Neural cell (in vitro differentiated cells): Measurements from ENCODE around the gene PC.

Source experiments
- CTCF ChIP-seq: fragments of 450-650 bp; IDR thresholded peaks from 2 replicates; pipeline ENCODE4 v1.5.1; 2014; ENCODE audit warnings: antibody characterized with exemption, mild to moderate bottlenecking, moderate library complexity; ENCODE audit not compliant: poor library complexity, severe bottlenecking
- MXI1 ChIP-seq: fragments of 450-650 bp; conservative IDR thresholded peaks from 2 replicates; pipeline ENCODE4 v1.6.1; 2014; ENCODE audit warnings: antibody characterized with exemption, mild to moderate bottlenecking; ENCODE audit not compliant: poor library complexity, severe bottlenecking
- POLR2AphosphoS5 ChIP-seq: IDR thresholded peaks from 2 replicates; pipeline ENCODE4 v1.6.1; 2012
- REST ChIP-seq: IDR thresholded peaks from 2 replicates; pipeline ENCODE4 v1.6.1; 2012; ENCODE audit warnings: borderline replicate concordance
- SMC3 ChIP-seq: fragments of 450-650 bp; conservative IDR thresholded peaks from 2 replicates; pipeline ENCODE4 v1.6.1; 2014; ENCODE audit warnings: antibody characterized with exemption, mild to moderate bottlenecking, moderate library complexity; ENCODE audit not compliant: poor library complexity
- TAF1 ChIP-seq: IDR thresholded peaks from 2 replicates; pipeline ENCODE4 v1.6.1; 2012; ENCODE audit warnings: low read depth

- TF ChIP-seq CTCF (no peak), TAF1 (no peak), SMC3 (no peak), REST (no peak), POLR2AphosphoS5 (no peak), MXI1 (no peak)
These were observed 45.8 kb downstream of the PC start for GRCh38 chr11:66912361-66912760.
